CD4-positive, alpha-beta T cell (primary cell): ENCODE results near the gene PLS3. TPM values are rescaled to one million over a fixed set of nuclear protein-coding genes. Genes with fewer than 3 reads are reported as not detected.

Experiments
- ATAC-seq: fragments of 200-7000 bp; cut with Tn5 transposase; one replicate; pipeline ENCODE4 v1.10.0; 2022; ENCODE audit warnings: mild to moderate bottlenecking; ENCODE audit not compliant: poor library complexity
- CTCF ChIA-PET: fragments of 350-600 bp; sonication (Branson Sonifier 250); formaldehyde crosslinking; loops from one replicate; lab custom pipeline; 2021; ENCODE audit warnings: antibody characterized with exemption, inconsistent platforms; lab: Charles Lee
- POLR2A ChIA-PET: fragments of 350-600 bp; sonication (Branson Sonifier 250); formaldehyde crosslinking; loops from one replicate; lab custom pipeline; 2021; ENCODE audit warnings: antibody characterized with exemption, inconsistent platforms; lab: Charles Lee
- DNase-seq, 14 experiments: peaks; one replicate each; pipeline ENCODE4 v3.0.0-alpha.2; 2013 to 2020; ENCODE audit warnings: mixed read lengths in 2 of 14
- H3K27ac ChIP-seq, 2 donors: one replicate each; pipeline versions ENCODE4 v1.5.1 to v1.7.0; 2013; ENCODE audit warnings: low read length in 2 of 2, low read depth in 1 of 2, mild to moderate bottlenecking in 1 of 2
- H3K27me3 ChIP-seq, 2 experiments: 1 replicate in 1 of 2; 2 replicates in 1 of 2; pipeline versions ENCODE4 v1.6.1 to v1.7.0; 2013; ENCODE audit warnings: low read length in 2 of 2, control low read depth in 1 of 2, mild to moderate bottlenecking in 1 of 2, moderate library complexity in 1 of 2; ENCODE audit not compliant: insufficient read depth in 2 of 2, control insufficient read depth in 1 of 2
- H3K36me3 ChIP-seq: one replicate; pipeline ENCODE4 v1.6.1; 2013; ENCODE audit warnings: low read length, control low read depth; ENCODE audit not compliant: insufficient read depth
- H3K4me1 ChIP-seq: one replicate; pipeline ENCODE4 v1.6.1; 2013; ENCODE audit warnings: low read length, control low read depth; ENCODE audit not compliant: insufficient read depth
- H3K4me3 ChIP-seq: one replicate; pipeline ENCODE4 v1.5.1; 2013; ENCODE audit warnings: mild to moderate bottlenecking, low read length, moderate library complexity
- H3K9me3 ChIP-seq, 2 experiments: 1 replicate in 1 of 2; 2 replicates in 1 of 2; pipeline versions ENCODE4 v1.6.1 to v1.7.0; 2013; ENCODE audit warnings: low read length in 2 of 2, mild to moderate bottlenecking in 2 of 2, control low read depth in 1 of 2, moderate library complexity in 1 of 2; ENCODE audit not compliant: control insufficient read depth in 1 of 2, insufficient read depth in 1 of 2
- H3K27ac Mint-ChIP-seq: one replicate; pipeline ENCODE4 v1.8.0; 2020; ENCODE audit warnings: mixed read lengths
- H3K27me3 Mint-ChIP-seq: one replicate; pipeline ENCODE4 v1.8.0; 2021; ENCODE audit warnings: mixed read lengths
- H3K36me3 Mint-ChIP-seq: one replicate; pipeline ENCODE4 v1.8.0; 2021; ENCODE audit warnings: low read depth, mixed read lengths
- H3K4me1 Mint-ChIP-seq: one replicate; pipeline ENCODE4 v1.8.0; 2021; ENCODE audit warnings: low read depth, mixed read lengths
- H3K4me3 Mint-ChIP-seq: one replicate; pipeline ENCODE4 v1.8.0; 2020; ENCODE audit warnings: mild to moderate bottlenecking, mixed read lengths
- H3K9me3 Mint-ChIP-seq: one replicate; pipeline ENCODE4 v1.8.0; 2020; ENCODE audit warnings: mixed read lengths
- CTCF ChIP-seq: fragments of 200-600 bp; IDR thresholded peaks from one replicate; pipeline ENCODE4 v1.8.0; 2022; ENCODE audit warnings: antibody characterized with exemption, mild to moderate bottlenecking
- intact Hi-C, 2 experiments: fragments of 100-400 bp; cut with DNase I in 1 of 2; cut with micrococcal nuclease in 1 of 2; formaldehyde crosslinking; loops; one replicate each; pipeline versions ENCODE4 v1.15.1 to v1.9.0; 2023 to 2025; cut with DNase I, micrococcal nuclease
- total RNA-seq, 174 experiments: library from RNA in 2 of 174; stranded (reverse) in 2 of 174; gene quantifications; one replicate each; pipeline ENCODE4 v1.2.3 and lab custom pipeline; 2021 to 2026

PLS3 gene
- total RNA-seq, 2 experiments from 2014 or later, result 0.45 TPM; not detected in 1

- Mint-ChIP-seq H3K36me3 (no peaks in the 10 kb centered on the region), H3K4me3 (no peak overlapping the region), H3K27ac (no peak overlapping the region), H3K27me3 (no peaks in the 10 kb centered on the region), H3K4me1 (no peaks in the 10 kb centered on the region), H3K9me3 (no peaks in the 10 kb centered on the region)
- no peaks in the 10 kb centered on the region for H3K4me1 ChIP-seq
- intact Hi-C loops, result no loop called here
- POLR2A ChIA-PET, result no interaction called here
- no peaks in the 10 kb centered on the region for H3K9me3 ChIP-seq
- H3K4me3 ChIP-seq, result no peak overlapping the region
- DNase-seq, result no peak
- no peaks in the 10 kb centered on the region for H3K36me3 ChIP-seq
- ATAC-seq, result no peak
- CTCF ChIA-PET, result interaction anchor here (1.2 kb wide), 1 partner anchor 8 kb away, joined by 3 read pairs; no protein-coding TSS in a partner anchor
- no peak overlapping the region for H3K27ac ChIP-seq
- TF ChIP-seq CTCF, result no peak
- no peaks in the 10 kb centered on the region for H3K27me3 ChIP-seq
These were observed 31.2 kb downstream of the PLS3 start for GRCh38 chrX:115591856-115592842.

- DNase-seq (no peak), ATAC-seq (no peak)
- H3K4me1 ChIP-seq, result no peaks in the 10 kb centered on the region
- intact Hi-C loops, result no loop called here
- no peaks in the 10 kb centered on the region for H3K4me1 Mint-ChIP-seq
- no peaks in the 10 kb centered on the region for H3K9me3 ChIP-seq
- H3K36me3 ChIP-seq, result no peaks in the 10 kb centered on the region
- no peak overlapping the region for H3K4me3 ChIP-seq
- no peak overlapping the region for H3K27ac ChIP-seq
- H3K27ac Mint-ChIP-seq, result no peak overlapping the region
- no peaks in the 10 kb centered on the region for H3K9me3 Mint-ChIP-seq
- no peaks in the 10 kb centered on the region for H3K27me3 ChIP-seq
- TF ChIP-seq CTCF, result no peak
- CTCF ChIA-PET, result interaction anchor here (1.2 kb wide), 1 partner anchor 9 kb away, joined by 3 read pairs; no protein-coding TSS in a partner anchor
- POLR2A ChIA-PET, result no interaction called here
- no peak overlapping the region for H3K4me3 Mint-ChIP-seq
- H3K27me3 Mint-ChIP-seq, result no peaks in the 10 kb centered on the region
- H3K36me3 Mint-ChIP-seq, result no peaks in the 10 kb centered on the region
These were observed 32.2 kb downstream of the PLS3 start for GRCh38 chrX:115592997-115593734.

GRCh38 chrX:115595049-115595448 lies 34.1 kb downstream of the PLS3 start:
- CTCF ChIA-PET, result no interaction called here
- no peak for DNase-seq
- H3K4me1 Mint-ChIP-seq, result no peaks in the 10 kb centered on the region
- Histone ChIP-seq H3K27me3 (no peaks in the 10 kb centered on the region), H3K9me3 (no peaks in the 10 kb centered on the region), H3K4me1 (no peaks in the 10 kb centered on the region), H3K4me3 (no peak overlapping the region), H3K36me3 (no peaks in the 10 kb centered on the region), H3K27ac (no peak overlapping the region)
- H3K9me3 Mint-ChIP-seq, result no peaks in the 10 kb centered on the region
- POLR2A ChIA-PET, result no interaction called here
- intact Hi-C loops, result no loop called here
- ATAC-seq, result no peak
- H3K36me3 Mint-ChIP-seq, result no peaks in the 10 kb centered on the region
- no peak overlapping the region for H3K27ac Mint-ChIP-seq
- H3K4me3 Mint-ChIP-seq, result no peak overlapping the region
- no peaks in the 10 kb centered on the region for H3K27me3 Mint-ChIP-seq
- TF ChIP-seq CTCF, result no peak
